MCF 10A (cell line): ENCODE measurements around the gene PROX1. TPM values are rescaled to one million over a fixed set of nuclear protein-coding genes. Genes with fewer than 3 reads are reported as not detected.

Experiments
- BruUV-seq: library from RNA; stranded (reverse); fragments of 400-500 nt; replicated peaks from 2 replicates; lab custom pipeline; 2021; lab: Mats Ljungman, UMichigan
- CTCF ChIA-PET: fragments of 300-600 bp; sonication (Branson Sonifier 250); formaldehyde crosslinking; extraction: SDS; loops from one replicate; lab custom pipeline; 2021; ENCODE audit warnings: antibody characterized with exemption, inconsistent platforms; lab: Yijun Ruan, JAX
- POLR2A ChIA-PET: fragments of 300-600, 350-650 bp; sonication (Branson Sonifier 250); formaldehyde crosslinking; extraction: SDS; loops from one replicate; lab custom pipeline; 2020; ENCODE audit warnings: antibody characterized with exemption, inconsistent platforms; lab: Yijun Ruan, JAX
- DNase-seq: peaks from one replicate; pipeline ENCODE4 v3.0.0-alpha.2; 2018; ENCODE audit not compliant: unreplicated experiment
- H3K27ac Mint-ChIP-seq: one replicate; pipeline ENCODE4 v1.8.0; 2022; ENCODE audit warnings: mild to moderate bottlenecking, low read depth, mixed read lengths; ENCODE audit not compliant: unreplicated experiment
- H3K27me3 Mint-ChIP-seq: one replicate; pipeline ENCODE4 v1.8.0; 2022; ENCODE audit warnings: mixed read lengths; ENCODE audit not compliant: insufficient read depth, unreplicated experiment
- H3K36me3 Mint-ChIP-seq: one replicate; pipeline ENCODE4 v1.8.0; 2022; ENCODE audit warnings: mild to moderate bottlenecking, moderate library complexity, mixed read lengths; ENCODE audit not compliant: insufficient read depth, unreplicated experiment
- H3K4me1 Mint-ChIP-seq: one replicate; pipeline ENCODE4 v1.8.0; 2022; ENCODE audit warnings: mixed read lengths; ENCODE audit not compliant: insufficient read depth, unreplicated experiment
- H3K4me3 Mint-ChIP-seq: one replicate; pipeline ENCODE4 v1.8.0; 2022; ENCODE audit warnings: mild to moderate bottlenecking, moderate library complexity, mixed read lengths; ENCODE audit not compliant: unreplicated experiment
- H3K9me3 Mint-ChIP-seq: one replicate; pipeline ENCODE4 v1.8.0; 2022; ENCODE audit warnings: mixed read lengths; ENCODE audit not compliant: unreplicated experiment
- intact Hi-C: fragments of 100-400 bp; cut with micrococcal nuclease; formaldehyde crosslinking; loops from 2 replicates; pipeline ENCODE4 v1.14.1; 2022
- total RNA-seq: library from RNA; stranded (reverse); gene quantifications from 2 replicates; pipeline ENCODE4 v1.2.3, GENCODE V29; 2022
- TF ChIP-seq, protein P1 (sequence below): fragments of 200-600 bp; IDR thresholded peaks from one replicate; pipeline ENCODE4 v1.8.0; 2022; ENCODE audit warnings: antibody characterized with exemption, mild to moderate bottlenecking; ENCODE audit not compliant: unreplicated experiment

The PROX1 gene
- total RNA-seq, 1 experiment from 2014 or later: 0.61 TPM

DNA sequence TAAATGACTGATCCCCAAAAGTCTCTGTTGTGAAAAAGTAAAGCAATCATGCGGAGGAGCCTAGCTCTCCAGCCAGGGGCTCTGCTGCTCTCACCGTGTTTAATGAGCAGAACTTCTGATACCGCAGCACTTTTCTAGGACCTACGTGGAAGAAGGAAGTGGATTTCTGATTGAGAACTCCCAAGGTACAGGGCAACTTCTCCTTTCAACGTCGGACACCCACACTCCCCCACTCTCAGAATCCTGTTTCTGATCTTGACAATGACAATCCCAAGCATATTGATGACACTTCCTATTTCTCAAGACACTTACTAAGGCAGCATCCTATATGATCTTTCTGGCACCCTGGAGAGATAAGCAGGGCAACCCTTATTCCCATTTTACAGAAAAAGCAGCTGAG lies 78.4 kb downstream of the PROX1 start:
- H3K36me3 Mint-ChIP-seq: no peaks in the 10 kb centered on the region
- H3K4me1 Mint-ChIP-seq: no peaks in the 10 kb centered on the region
- ChIA-PET POLR2A (no interaction called here), CTCF (interaction anchor here (0.6 kb wide), 1 partner anchor 273 kb away, joined by 3 read pairs; no protein-coding TSS in a partner anchor)
- no peak for DNase-seq
- H3K27ac Mint-ChIP-seq: no peak overlapping the region
- H3K4me3 Mint-ChIP-seq: no peak overlapping the region
- no TSS peak for BruUV-seq
- peaks cover 100% of the 10 kb centered on the region for H3K27me3 Mint-ChIP-seq
- intact Hi-C loops: no loop called here
- TF ChIP-seq, protein P1, sequence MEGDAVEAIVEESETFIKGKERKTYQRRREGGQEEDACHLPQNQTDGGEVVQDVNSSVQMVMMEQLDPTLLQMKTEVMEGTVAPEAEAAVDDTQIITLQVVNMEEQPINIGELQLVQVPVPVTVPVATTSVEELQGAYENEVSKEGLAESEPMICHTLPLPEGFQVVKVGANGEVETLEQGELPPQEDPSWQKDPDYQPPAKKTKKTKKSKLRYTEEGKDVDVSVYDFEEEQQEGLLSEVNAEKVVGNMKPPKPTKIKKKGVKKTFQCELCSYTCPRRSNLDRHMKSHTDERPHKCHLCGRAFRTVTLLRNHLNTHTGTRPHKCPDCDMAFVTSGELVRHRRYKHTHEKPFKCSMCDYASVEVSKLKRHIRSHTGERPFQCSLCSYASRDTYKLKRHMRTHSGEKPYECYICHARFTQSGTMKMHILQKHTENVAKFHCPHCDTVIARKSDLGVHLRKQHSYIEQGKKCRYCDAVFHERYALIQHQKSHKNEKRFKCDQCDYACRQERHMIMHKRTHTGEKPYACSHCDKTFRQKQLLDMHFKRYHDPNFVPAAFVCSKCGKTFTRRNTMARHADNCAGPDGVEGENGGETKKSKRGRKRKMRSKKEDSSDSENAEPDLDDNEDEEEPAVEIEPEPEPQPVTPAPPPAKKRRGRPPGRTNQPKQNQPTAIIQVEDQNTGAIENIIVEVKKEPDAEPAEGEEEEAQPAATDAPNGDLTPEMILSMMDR: no peak
- H3K9me3 Mint-ChIP-seq: no peaks in the 10 kb centered on the region

DNA sequence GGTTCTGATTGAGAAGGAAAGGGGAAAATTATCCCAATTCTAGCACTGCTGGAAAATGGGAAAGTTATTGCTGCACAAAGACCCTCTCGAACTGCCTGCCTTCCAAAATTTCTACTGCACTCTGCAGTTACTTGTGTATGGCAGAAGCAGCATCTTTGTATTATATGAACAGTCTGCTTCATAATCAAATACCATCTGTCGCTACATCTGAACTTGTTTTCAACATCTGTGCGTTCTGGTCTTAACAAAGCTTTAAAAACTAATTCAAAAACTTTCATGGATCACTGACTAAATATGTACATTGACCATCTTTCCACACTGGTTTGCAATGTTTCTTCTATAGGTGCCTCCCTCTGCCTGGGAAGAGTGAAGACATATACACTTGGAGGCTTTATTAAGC lies 79.2 kb downstream of the PROX1 start:
- Mint-ChIP-seq H3K9me3 (no peaks in the 10 kb centered on the region), H3K4me3 (no peak overlapping the region), H3K27me3 (peaks cover 100% of the 10 kb centered on the region), H3K27ac (no peak overlapping the region), H3K36me3 (no peaks in the 10 kb centered on the region), H3K4me1 (no peaks in the 10 kb centered on the region)
- ChIA-PET POLR2A (no interaction called here), CTCF (interaction anchor here (1.1 kb wide), 1 partner anchor 52 kb away, joined by 3 read pairs; no protein-coding TSS in a partner anchor)
- no TSS peak for BruUV-seq
- TF ChIP-seq, protein P1: no peak
- no peak for DNase-seq
- intact Hi-C loops: no loop called here

DNA sequence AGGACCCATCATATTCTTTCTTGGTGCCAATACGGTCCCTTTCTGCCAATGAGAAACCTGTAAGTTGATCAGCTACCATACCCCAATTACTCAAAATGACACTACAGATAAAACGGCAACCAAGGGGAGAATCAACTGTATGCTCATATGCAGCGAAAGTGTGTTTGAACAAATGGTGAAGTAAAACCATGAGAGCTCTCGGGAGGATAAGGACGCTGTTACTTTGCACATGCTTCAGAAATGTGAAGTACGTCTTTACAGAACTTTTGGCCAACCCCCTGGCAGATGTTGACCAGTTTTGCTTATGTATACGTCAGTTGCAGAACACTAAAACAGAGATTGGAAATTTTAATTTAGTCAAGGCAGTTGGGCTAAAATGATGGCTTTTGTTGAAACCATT lies 79.6 kb downstream of the PROX1 start:
- H3K4me3 Mint-ChIP-seq: no peak overlapping the region
- H3K27ac Mint-ChIP-seq: no peak overlapping the region
- POLR2A ChIA-PET: no interaction called here
- TF ChIP-seq, protein P1: no peak
- peaks cover 100% of the 10 kb centered on the region for H3K27me3 Mint-ChIP-seq
- intact Hi-C loops: no loop called here
- no TSS peak for BruUV-seq
- H3K4me1 Mint-ChIP-seq: peaks cover 3% of the 10 kb centered on the region
- H3K36me3 Mint-ChIP-seq: no peaks in the 10 kb centered on the region
- CTCF ChIA-PET: interaction anchor here (0.9 to 1.1 kb wide), 2 partner anchors 53 to 55 kb away, joined by 3 read pairs; no protein-coding TSS in a partner anchor
- DNase-seq: no peak
- no peaks in the 10 kb centered on the region for H3K9me3 Mint-ChIP-seq

DNA sequence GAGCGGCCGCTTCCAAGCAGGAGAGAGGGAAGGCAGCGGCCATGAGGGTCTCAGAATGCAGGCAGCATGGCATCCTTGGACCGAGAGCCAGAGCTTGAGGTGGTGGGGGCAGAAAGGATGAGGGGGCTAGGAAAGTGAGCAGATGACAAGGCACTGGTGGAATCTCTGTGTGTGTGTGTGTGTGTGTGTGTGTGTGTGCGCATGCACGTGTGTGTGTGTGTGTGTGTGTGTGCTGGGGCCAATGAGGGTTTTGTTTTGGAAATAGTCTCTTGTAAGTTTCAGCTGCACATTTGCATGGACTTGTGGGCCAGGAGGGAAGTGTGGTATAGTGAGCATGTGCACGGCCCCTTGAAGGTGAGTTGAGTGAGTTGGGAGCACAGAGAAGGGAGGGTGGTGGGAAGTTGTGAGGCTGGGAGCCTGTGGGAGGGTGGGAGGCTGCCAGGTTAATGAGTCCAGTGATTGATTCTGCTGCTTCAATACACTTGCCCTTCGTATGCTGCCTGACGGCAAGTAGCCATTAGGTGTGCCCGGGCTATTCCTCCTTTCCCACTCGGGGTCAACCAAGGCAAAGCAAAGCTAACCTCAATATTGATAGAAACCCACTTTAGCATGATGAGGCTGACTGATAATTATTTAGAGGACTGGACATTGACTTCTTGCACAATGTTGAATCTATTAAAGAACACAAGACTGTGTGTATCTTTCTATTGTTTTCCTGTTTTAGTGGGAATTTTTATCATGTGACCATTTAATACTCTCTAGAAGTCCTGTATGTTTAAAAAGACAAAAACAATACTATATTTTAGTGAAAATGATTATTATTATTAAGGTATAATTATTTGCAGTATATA lies 80.3 kb downstream of the PROX1 start:
- no TSS peak for BruUV-seq
- intact Hi-C loops: no loop called here
- Mint-ChIP-seq H3K4me1 (peaks cover 7% of the 10 kb centered on the region), H3K36me3 (no peaks in the 10 kb centered on the region), H3K4me3 (no peak overlapping the region), H3K27ac (no peak overlapping the region), H3K9me3 (no peaks in the 10 kb centered on the region), H3K27me3 (peaks cover 100% of the 10 kb centered on the region)
- ChIA-PET CTCF (interaction anchor here (0.9 to 1.1 kb wide), 2 partner anchors 53 to 55 kb away, joined by 3 read pairs; no protein-coding TSS in a partner anchor), POLR2A (no interaction called here)
- TF ChIP-seq, protein P1: no peak
- DNase-seq: no peak
